NCI-H2081 treated with DMSO at 0.1 percent for 48 hours (cell line): ENCODE measurements around the gene NTN1.
"Not testable (repeated sequence)": the region's sequence is repeated elsewhere in the genome, so short reads cannot be mapped to it uniquely, and the experiment has no call there.

Experiments
- DNase-seq: peaks from one replicate; lab custom pipeline; 2025; lab: John Stamatoyannopoulos, UW

NTN1 gene

GRCh38 chr17:9087921-9088320 lies 66.6 kb downstream of the NTN1 start:
- no peak for DNase-seq

GRCh38 chr17:9090641-9091096 lies 69.4 kb downstream of the NTN1 start:
- no peak for DNase-seq

GRCh38 chr17:9094193-9094592 lies 72.9 kb downstream of the NTN1 start:
- DNase-seq: no peak

GRCh38 chr17:9095390-9095789 lies 74.1 kb downstream of the NTN1 start:
- no peak for DNase-seq

- no peak for DNase-seq
Measured at GRCh38 chr17:9098242-9098825, 77.0 kb downstream of the NTN1 start.

GRCh38 chr17:9101356-9101755 lies 80.0 kb downstream of the NTN1 start:
- DNase-seq: no peak

GRCh38 chr17:9103193-9103592 lies 81.9 kb downstream of the NTN1 start:
- DNase-seq: not testable (repeated sequence)

GRCh38 chr17:9104370-9105041 lies 83.2 kb downstream of the NTN1 start:
- no peak for DNase-seq

- DNase-seq: no peak
Measured at GRCh38 chr17:9105068-9105868, 84.0 kb downstream of the NTN1 start.

- DNase-seq: not testable (repeated sequence)
Measured at GRCh38 chr17:9106278-9106677, 85.0 kb downstream of the NTN1 start.

GRCh38 chr17:9107527-9107926 lies 86.2 kb downstream of the NTN1 start:
- no peak for DNase-seq

- no peak for DNase-seq
Measured at GRCh38 chr17:9108146-9108545, 86.8 kb downstream of the NTN1 start.

GRCh38 chr17:9109933-9110332 lies 88.6 kb downstream of the NTN1 start:
- no peak for DNase-seq

GRCh38 chr17:9110501-9110900 lies 89.2 kb downstream of the NTN1 start:
- no peak for DNase-seq

- DNase-seq: no peak
Measured at GRCh38 chr17:9115214-9116191, 94.2 kb downstream of the NTN1 start.

- no peak for DNase-seq
Measured at GRCh38 chr17:9116311-9116835, 95.1 kb downstream of the NTN1 start.

GRCh38 chr17:9116861-9117568 lies 95.7 kb downstream of the NTN1 start:
- no peak for DNase-seq

- no peak for DNase-seq
Measured at GRCh38 chr17:9120471-9120870, 99.2 kb downstream of the NTN1 start.

GRCh38 chr17:9121186-9121820 lies 100.0 kb downstream of the NTN1 start:
- DNase-seq: no peak
